Kidney epithelial cell (primary cell): Measurements from ENCODE around the gene MSN. TPM values are rescaled to one million over a fixed set of nuclear protein-coding genes. Genes with fewer than 3 reads are reported as not detected.
"Not testable (repeated sequence)": the region's sequence is repeated elsewhere in the genome, so short reads cannot be mapped to it uniquely, and the experiment has no call there.

Source experiments
- DNase-seq: peaks from one replicate; pipeline ENCODE4 v3.0.0-alpha.2; 2010; ENCODE audit warnings: low read depth
- H3K27me3 ChIP-seq: 2 replicates; pipeline ENCODE4 v1.6.0; 2011; ENCODE audit warnings: low read length; ENCODE audit not compliant: control insufficient read depth, insufficient read depth
- H3K36me3 ChIP-seq: 2 replicates; pipeline ENCODE4 v1.5.1; 2011; ENCODE audit warnings: low read length; ENCODE audit not compliant: control insufficient read depth, insufficient read depth
- H3K4me3 ChIP-seq: 2 replicates; pipeline ENCODE4 v1.5.1; 2011; ENCODE audit warnings: low read depth, mild to moderate bottlenecking, control low read depth, low read length
- total RNA-seq: library from RNA; depleted of rRNA; stranded (reverse); fragments of >200 nt; gene quantifications from 2 replicates; pipeline ENCODE4 v1.2.3, GENCODE V29; 2015
- TF ChIP-seq, protein P1 (sequence below): IDR thresholded peaks from 2 replicates; pipeline ENCODE4 v1.5.1; 2011; ENCODE audit warnings: mild to moderate bottlenecking, moderate library complexity, low read length, control low read depth, inconsistent platforms; ENCODE audit not compliant: insufficient read depth, poor library complexity, severe bottlenecking

The MSN gene
- total RNA-seq, 1 donor from 2014 or later = 402 TPM

DNA sequence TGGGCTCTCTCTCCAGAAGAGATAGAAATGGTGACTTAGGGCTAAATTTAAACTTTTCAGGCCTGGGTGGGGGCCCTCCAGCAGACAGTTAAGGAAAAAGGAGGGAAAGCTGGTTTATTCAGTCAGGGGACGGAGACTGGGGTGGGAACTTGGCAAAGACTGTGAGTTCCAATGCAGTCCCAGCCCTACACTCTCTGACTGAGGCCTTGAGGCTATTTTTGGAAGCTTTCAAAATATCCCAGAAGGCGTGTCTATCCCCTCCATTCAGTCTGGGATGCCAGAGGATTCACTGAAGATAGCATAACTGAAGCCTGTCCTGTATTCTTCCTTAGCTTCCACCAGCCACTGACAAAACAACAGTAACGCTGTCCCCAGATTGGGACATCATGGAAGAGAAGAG lies 32.1 kb upstream of the MSN start:
- H3K27me3 ChIP-seq = no peaks in the 10 kb centered on the region
- no peak for DNase-seq
- no peaks in the 10 kb centered on the region for H3K36me3 ChIP-seq
- TF ChIP-seq, protein P1, sequence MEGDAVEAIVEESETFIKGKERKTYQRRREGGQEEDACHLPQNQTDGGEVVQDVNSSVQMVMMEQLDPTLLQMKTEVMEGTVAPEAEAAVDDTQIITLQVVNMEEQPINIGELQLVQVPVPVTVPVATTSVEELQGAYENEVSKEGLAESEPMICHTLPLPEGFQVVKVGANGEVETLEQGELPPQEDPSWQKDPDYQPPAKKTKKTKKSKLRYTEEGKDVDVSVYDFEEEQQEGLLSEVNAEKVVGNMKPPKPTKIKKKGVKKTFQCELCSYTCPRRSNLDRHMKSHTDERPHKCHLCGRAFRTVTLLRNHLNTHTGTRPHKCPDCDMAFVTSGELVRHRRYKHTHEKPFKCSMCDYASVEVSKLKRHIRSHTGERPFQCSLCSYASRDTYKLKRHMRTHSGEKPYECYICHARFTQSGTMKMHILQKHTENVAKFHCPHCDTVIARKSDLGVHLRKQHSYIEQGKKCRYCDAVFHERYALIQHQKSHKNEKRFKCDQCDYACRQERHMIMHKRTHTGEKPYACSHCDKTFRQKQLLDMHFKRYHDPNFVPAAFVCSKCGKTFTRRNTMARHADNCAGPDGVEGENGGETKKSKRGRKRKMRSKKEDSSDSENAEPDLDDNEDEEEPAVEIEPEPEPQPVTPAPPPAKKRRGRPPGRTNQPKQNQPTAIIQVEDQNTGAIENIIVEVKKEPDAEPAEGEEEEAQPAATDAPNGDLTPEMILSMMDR = no peak
- H3K4me3 ChIP-seq = no peak overlapping the region

DNA sequence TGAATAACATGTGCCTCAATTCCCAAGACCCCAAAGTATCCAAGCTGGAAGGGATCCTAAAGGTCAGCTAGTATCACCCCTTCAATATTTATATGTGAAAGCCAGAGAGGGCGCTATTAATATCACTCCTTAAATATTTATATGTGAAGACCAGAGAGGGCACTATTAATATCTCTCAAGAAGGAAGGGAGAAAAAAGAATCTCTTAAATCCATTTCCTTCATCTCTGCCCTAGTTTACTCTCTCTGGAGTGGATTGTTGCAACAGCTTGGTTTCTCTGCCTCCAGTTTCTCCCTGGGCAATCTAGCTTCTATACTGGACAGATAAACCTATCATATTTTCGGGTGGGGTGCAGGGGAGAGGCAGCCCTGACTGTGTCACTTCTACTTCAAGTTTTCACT lies 31.6 kb upstream of the MSN start:
- Histone ChIP-seq H3K36me3 (no peaks in the 10 kb centered on the region), H3K4me3 (no peak overlapping the region), H3K27me3 (no peaks in the 10 kb centered on the region)
- TF ChIP-seq, protein P1 = no peak
- no peak for DNase-seq

DNA sequence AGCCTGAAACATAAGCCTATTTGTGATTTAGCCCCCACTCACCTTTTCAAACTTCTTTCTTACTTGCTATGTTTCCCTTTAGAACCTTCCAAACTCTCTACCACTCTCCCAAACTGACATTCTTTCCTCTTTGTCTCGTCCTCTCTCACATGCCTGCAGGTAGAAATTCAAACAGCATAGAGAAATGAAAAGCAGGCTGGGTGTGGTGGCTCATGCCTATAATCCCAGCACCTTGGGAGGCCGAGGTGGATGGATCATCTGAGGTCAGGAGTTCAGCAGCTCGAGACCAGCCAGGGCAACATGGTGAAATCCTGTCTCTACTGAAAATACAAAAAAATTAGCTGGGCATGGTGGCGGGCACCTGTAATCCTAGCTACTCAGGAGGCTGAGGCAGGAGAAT lies 31.2 kb upstream of the MSN start:
- not testable (repeated sequence) for H3K27me3 ChIP-seq, H3K36me3 ChIP-seq, DNase-seq, H3K4me3 ChIP-seq

DNA sequence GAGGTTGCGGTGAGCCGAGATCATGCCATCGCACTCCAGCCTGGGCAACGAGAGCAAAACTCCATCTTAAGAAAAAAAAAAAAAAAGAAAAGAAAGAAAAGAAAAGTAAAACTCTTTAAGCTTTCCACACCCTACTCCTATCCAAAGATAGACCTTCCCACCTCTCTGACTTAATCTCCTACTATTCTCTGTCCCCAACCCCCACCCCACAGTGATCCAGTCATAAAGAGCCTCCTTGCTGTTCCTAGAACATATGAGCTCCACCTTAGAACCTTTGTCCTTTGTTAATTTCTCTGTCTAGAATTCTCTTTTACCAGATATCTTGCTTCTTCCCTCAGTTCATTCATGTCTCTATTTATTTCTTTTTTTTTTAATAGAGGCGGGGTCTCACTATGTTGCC lies 30.1 kb upstream of the MSN start:
- Histone ChIP-seq H3K36me3 (no peaks in the 10 kb centered on the region), H3K27me3 (no peaks in the 10 kb centered on the region), H3K4me3 (no peak overlapping the region)
- DNase-seq = no peak
- TF ChIP-seq, protein P1 = no peak

DNA sequence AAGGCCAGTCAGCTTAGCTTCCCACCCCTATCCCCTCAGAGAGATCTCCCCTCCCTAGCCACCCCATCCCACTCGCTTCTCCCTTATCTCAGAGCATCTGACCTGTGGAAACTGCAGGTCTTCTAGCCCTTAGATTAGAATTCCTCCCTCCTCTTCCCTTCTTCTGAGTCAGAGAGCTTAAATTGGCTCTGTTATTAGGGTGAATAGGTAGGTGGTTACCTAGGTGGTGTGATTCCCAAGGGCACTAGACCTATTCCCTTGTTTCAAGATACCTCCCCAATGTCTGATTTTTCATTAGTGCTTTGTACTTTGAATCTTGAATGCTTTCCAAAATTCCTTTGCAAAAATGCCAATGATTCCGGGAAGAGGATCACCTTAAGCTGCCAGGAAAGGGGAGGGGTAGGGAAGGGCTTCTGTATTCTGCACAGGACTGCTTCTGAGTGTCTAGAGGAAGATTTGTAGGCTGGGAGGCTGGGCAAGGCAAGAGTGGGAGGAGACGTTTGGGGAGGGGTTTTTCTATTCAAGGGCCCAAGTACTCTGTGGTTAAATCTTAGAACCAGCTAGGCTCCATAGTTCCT lies 24.5 kb upstream of the MSN start:
- Histone ChIP-seq H3K27me3 (no peaks in the 10 kb centered on the region), H3K4me3 (no peak overlapping the region), H3K36me3 (no peaks in the 10 kb centered on the region)
- TF ChIP-seq, protein P1 = no peak
- no peak for DNase-seq

DNA sequence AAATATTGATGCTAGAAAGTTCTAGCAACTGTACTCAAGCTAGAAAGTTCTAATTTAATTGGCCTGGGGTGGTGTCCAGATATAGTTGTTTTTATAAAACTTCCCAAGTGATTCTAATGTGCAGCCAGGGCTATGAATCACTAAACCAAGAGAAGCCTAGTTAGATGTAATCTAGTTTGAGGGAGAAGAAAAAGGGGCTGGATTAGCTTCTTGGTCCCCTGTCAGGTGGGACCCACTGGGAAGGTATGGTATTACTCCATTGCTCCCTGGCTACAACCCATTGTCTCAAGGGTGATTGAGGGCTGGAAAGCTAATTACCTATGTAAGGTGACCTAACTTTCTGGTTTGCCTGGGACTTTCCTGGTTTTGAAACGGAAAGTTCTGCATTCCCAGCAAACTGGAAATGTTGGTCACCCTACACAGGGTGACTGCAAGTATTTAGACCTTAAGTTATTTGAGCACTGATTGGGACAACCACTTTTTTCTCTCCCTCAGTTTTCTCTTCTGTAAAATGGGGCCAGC lies 23.9 kb upstream of the MSN start:
- H3K4me3 ChIP-seq = no peak overlapping the region
- TF ChIP-seq, protein P1 = no peak
- no peaks in the 10 kb centered on the region for H3K27me3 ChIP-seq
- no peaks in the 10 kb centered on the region for H3K36me3 ChIP-seq
- DNase-seq = no peak
